ENCODE data around the gene TSPYL4.
A peak's percentile ranks its signal among the peaks of the same experiment; 100 is the strongest.

The TSPYL4 gene

DNA sequence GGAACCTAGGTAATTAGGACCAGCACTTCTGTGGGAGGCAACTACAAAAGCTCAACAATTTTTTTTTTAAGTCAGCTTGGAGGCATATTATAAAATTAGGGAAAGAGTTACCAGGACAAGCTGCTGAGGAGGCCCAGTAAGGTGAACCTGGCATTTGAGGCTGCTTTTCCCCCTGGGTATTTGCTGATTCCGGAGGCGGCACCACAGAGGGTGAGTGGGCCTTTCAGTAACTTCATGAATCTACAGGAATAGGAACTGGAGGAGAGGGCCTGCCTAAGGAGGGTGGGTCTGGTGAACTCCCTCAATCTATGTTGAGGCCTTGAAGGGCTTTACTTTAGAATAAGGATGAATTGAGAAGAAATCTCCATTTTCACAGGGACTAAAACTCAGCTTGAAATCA, 14.6 kb downstream of the TSPYL4 start:
- DNase-seq (ENCODE audit: extremely low read depth, low read depth): no peak
- no peak for TF ChIP-seq CTCF (IDR thresholded peaks at IDR 0.05; ENCODE audit: low read depth, low read length, missing control alignments)
- H3K4me3 ChIP-seq (replicated peaks; ENCODE audit: low read depth, low read length): no peak overlapping the region

- DNase-seq (ENCODE audit: extremely low read depth, low read depth): no peak
- no peak overlapping the region for H3K4me3 ChIP-seq (replicated peaks; ENCODE audit: low read depth, low read length)
- no peak for TF ChIP-seq CTCF (IDR thresholded peaks at IDR 0.05; ENCODE audit: low read depth, low read length, missing control alignments)
These were observed 15.8 kb downstream of the TSPYL4 start for GRCh38 chr6:116238083-116238482.

- DNase-seq (ENCODE audit: extremely low read depth, low read depth): no peak
- no peak overlapping the region for H3K4me3 ChIP-seq (replicated peaks; ENCODE audit: low read depth, low read length)
- TF ChIP-seq CTCF (IDR thresholded peaks at IDR 0.05; ENCODE audit: low read depth, low read length, missing control alignments): no peak
These were observed 19.2 kb downstream of the TSPYL4 start for GRCh38 chr6:116234689-116235088.

DNA sequence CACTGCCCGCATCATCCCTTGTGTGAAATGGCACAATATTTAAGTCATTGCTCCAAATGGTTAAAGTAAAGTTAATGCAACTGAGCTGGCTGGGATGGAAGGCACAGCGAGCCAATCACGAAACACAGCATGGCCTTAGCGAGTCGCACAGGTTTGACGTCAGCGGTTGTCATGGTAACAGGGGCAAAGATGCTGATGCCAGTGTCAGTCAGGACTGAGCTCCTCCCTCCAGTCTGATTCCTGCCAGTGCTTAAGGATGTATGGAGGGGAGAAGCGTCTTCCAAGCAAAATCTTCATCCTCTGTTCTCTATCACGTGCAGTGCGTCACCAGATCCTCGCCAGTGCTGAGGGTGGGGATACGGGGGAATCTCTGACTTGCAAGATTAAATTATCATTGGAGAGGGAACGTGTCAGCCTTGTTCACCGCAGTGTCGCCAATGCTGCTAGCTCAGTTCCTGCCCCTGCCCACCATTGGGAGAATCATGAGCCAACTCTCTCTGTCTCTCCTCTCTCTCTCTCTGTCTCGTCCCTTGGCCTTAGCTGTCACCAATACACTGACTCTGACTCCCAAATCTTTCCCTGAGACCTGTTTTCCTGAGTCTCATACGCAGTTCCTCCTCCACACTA, 24.5 kb downstream of the TSPYL4 start:
- DNase-seq (ENCODE audit: extremely low read depth, low read depth): peak; percentile 82
- H3K4me3 ChIP-seq (replicated peaks; ENCODE audit: low read depth, low read length): peak overlapping the region; percentile 18; the same call in 1 of the 2 replicates
- TF ChIP-seq CTCF (IDR thresholded peaks at IDR 0.05; ENCODE audit: low read depth, low read length, missing control alignments): no peak

- H3K4me3 ChIP-seq (replicated peaks; ENCODE audit: low read depth, low read length): no peak overlapping the region
- no peak for DNase-seq (ENCODE audit: extremely low read depth, low read depth)
- TF ChIP-seq CTCF (IDR thresholded peaks at IDR 0.05; ENCODE audit: low read depth, low read length, missing control alignments): no peak
These were observed 30.5 kb downstream of the TSPYL4 start for GRCh38 chr6:116223355-116223754.

GRCh38 chr6:116221911-116222310, 32.0 kb downstream of the TSPYL4 start:
- DNase-seq (ENCODE audit: extremely low read depth, low read depth): no peak
- H3K4me3 ChIP-seq (replicated peaks; ENCODE audit: low read depth, low read length): no peak overlapping the region
- TF ChIP-seq CTCF (IDR thresholded peaks at IDR 0.05; ENCODE audit: low read depth, low read length, missing control alignments): no peak

DNA sequence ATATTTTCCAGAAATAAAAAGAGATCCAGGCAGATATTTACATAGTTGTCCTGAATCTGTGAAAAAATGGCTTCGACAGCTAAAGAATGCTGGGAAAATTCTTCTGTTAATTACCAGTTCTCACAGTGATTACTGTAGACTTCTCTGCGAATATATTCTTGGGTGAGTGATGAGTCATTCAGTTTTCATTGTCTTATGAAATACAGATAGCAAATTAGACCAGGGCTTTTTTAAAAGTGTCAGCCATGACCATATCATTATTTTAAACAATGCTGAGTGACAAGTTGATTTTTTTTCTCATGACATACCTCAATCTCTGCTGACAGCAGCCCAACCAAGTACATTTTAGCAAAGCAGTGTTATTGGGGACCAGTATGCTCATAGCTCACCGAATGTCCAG, 32.8 kb downstream of the TSPYL4 start:
- H3K4me3 ChIP-seq (replicated peaks; ENCODE audit: low read depth, low read length): no peak overlapping the region
- TF ChIP-seq CTCF (IDR thresholded peaks at IDR 0.05; ENCODE audit: low read depth, low read length, missing control alignments): no peak
- DNase-seq (ENCODE audit: extremely low read depth, low read depth): no peak

Measured in HFF-Myc (cell line).